Brain microvascular endothelial cell (primary cell): ENCODE measurements around the gene ZGRF1.
A peak's percentile ranks its signal among the peaks of the same experiment; 100 is the strongest.

Experiments
- DNase-seq: peaks from one replicate; pipeline ENCODE4 v3.0.0-alpha.2; 2020
- H3K27ac ChIP-seq: fragments of 250-450 bp; sonication (Bioruptor Pico); 2 replicates; pipeline ENCODE4 v1.5.1; 2020; ENCODE audit warnings: mild to moderate bottlenecking, moderate library complexity
- H3K27me3 ChIP-seq: fragments of 250-450 bp; sonication (Bioruptor Pico); replicated peaks from 2 replicates; pipeline ENCODE4 v1.5.1; 2020; ENCODE audit warnings: mild to moderate bottlenecking
- H3K36me3 ChIP-seq: fragments of 250-450 bp; sonication (Bioruptor Pico); replicated peaks from 2 replicates; pipeline ENCODE4 v1.5.1; 2020; ENCODE audit warnings: mild to moderate bottlenecking
- H3K4me3 ChIP-seq: 2 replicates; pipeline ENCODE4 v1.5.1; 2011; ENCODE audit warnings: low read depth, mild to moderate bottlenecking, control low read depth, low read length, moderate library complexity
- CTCF ChIP-seq: IDR thresholded peaks from 2 replicates; pipeline ENCODE4 v1.5.1; 2011; ENCODE audit warnings: low read depth, mild to moderate bottlenecking, moderate library complexity, low read length, control low read depth, inconsistent platforms; ENCODE audit errors: missing control alignments
- in situ Hi-C: cut with HindIII; loops from 2 replicates; pipeline ENCODE4 v1.10.0; 2017; ENCODE audit warnings: low sequenced_read_pairs, low pct_ligation_motif_present

Gene ZGRF1

GRCh38 chr4:112651641-112652040, 14.9 kb upstream of the ZGRF1 start:
- Histone ChIP-seq H3K36me3 (peaks cover 17% of the 10 kb centered on the region), H3K4me3 (no peak overlapping the region), H3K27me3 (no peaks in the 10 kb centered on the region), H3K27ac (no peak overlapping the region)
- in situ Hi-C loops = no loop called here
- TF ChIP-seq CTCF = no peak
- no peak for DNase-seq

- peaks cover 23% of the 10 kb centered on the region for H3K36me3 ChIP-seq
- in situ Hi-C loops = no loop called here
Observed at GRCh38 chr4:112650332-112650731, 13.6 kb upstream of the ZGRF1 start.

GRCh38 chr4:112649055-112649408, 12.3 kb upstream of the ZGRF1 start:
- no peak for DNase-seq
- peaks cover 22% of the 10 kb centered on the region for H3K36me3 ChIP-seq
- no peaks in the 10 kb centered on the region for H3K27me3 ChIP-seq
- TF ChIP-seq CTCF = no peak
- H3K27ac ChIP-seq = no peak overlapping the region
- H3K4me3 ChIP-seq = no peak overlapping the region
- in situ Hi-C loops = no loop called here

More at GRCh38 chr4:112650332-112650731, 13.6 kb upstream of the ZGRF1 start:
- Histone ChIP-seq H3K27ac (no peak overlapping the region), H3K4me3 (no peak overlapping the region), H3K27me3 (no peaks in the 10 kb centered on the region)
- DNase-seq = no peak
- no peak for TF ChIP-seq CTCF

- in situ Hi-C loops = no loop called here
- H3K36me3 ChIP-seq = peaks cover 19% of the 10 kb centered on the region
Observed at GRCh38 chr4:112648263-112649054, 11.8 kb upstream of the ZGRF1 start.

GRCh38 chr4:112647785-112648184, 11.1 kb upstream of the ZGRF1 start:
- no peak overlapping the region for H3K4me3 ChIP-seq
- H3K27me3 ChIP-seq = no peaks in the 10 kb centered on the region
- no peak overlapping the region for H3K27ac ChIP-seq
- peaks cover 19% of the 10 kb centered on the region for H3K36me3 ChIP-seq
- no peak for TF ChIP-seq CTCF
- in situ Hi-C loops = no loop called here
- DNase-seq = peak; percentile 11

More at GRCh38 chr4:112648263-112649054, 11.8 kb upstream of the ZGRF1 start:
- Histone ChIP-seq H3K4me3 (no peak overlapping the region), H3K27ac (peak overlapping the region; percentile 52), H3K27me3 (no peaks in the 10 kb centered on the region)
- no peak for DNase-seq
- no peak for TF ChIP-seq CTCF
